HL-60 (cell line): ENCODE measurements around the gene ZBTB21.

ENCODE experiments used
- DNase-seq, 2 experiments: peaks; one replicate each; pipeline ENCODE4 v3.0.0-alpha.2; 2010 to 2020; ENCODE audit warnings: low read depth in 1 of 2, low spot score in 1 of 2
- H3K27ac ChIP-seq: fragments of 250-450 bp; sonication (Bioruptor Pico); replicated peaks from 2 replicates; pipeline ENCODE4 v1.5.1; 2020; ENCODE audit warnings: mild to moderate bottlenecking, moderate library complexity
- H3K27me3 ChIP-seq: fragments of 250-450 bp; sonication (Bioruptor Pico); 2 replicates; pipeline ENCODE4 v1.5.1; 2021; ENCODE audit warnings: mild to moderate bottlenecking, moderate library complexity; ENCODE audit not compliant: insufficient read depth, poor library complexity, severe bottlenecking
- H3K4me3 ChIP-seq: replicated peaks from 2 replicates; pipeline ENCODE4 v1.5.1; 2011; ENCODE audit warnings: mild to moderate bottlenecking, control low read depth, low read length; ENCODE audit not compliant: insufficient read depth
- GABPA ChIP-seq: IDR thresholded peaks from 2 replicates; pipeline ENCODE4 v1.6.1; 2012; ENCODE audit warnings: low read depth
- POLR2AphosphoS5 ChIP-seq: IDR thresholded peaks from 2 replicates; pipeline ENCODE4 v1.6.1; 2012; ENCODE audit warnings: low read depth
- SPI1 ChIP-seq: IDR thresholded peaks from 2 replicates; pipeline ENCODE4 v1.6.1; 2012; ENCODE audit warnings: low read depth, mild to moderate bottlenecking, borderline replicate concordance
- TF ChIP-seq, protein P1 (sequence below): IDR thresholded peaks from 2 replicates; pipeline ENCODE4 v1.6.1; 2012; ENCODE audit warnings: low read depth; ENCODE audit not compliant: insufficient replicate concordance
- TF ChIP-seq, protein P2 (sequence below): IDR thresholded peaks from one replicate; pipeline ENCODE4 v1.5.1; 2011; ENCODE audit warnings: low read length, control low read depth, inconsistent platforms; ENCODE audit not compliant: insufficient read depth

Gene ZBTB21

DNA sequence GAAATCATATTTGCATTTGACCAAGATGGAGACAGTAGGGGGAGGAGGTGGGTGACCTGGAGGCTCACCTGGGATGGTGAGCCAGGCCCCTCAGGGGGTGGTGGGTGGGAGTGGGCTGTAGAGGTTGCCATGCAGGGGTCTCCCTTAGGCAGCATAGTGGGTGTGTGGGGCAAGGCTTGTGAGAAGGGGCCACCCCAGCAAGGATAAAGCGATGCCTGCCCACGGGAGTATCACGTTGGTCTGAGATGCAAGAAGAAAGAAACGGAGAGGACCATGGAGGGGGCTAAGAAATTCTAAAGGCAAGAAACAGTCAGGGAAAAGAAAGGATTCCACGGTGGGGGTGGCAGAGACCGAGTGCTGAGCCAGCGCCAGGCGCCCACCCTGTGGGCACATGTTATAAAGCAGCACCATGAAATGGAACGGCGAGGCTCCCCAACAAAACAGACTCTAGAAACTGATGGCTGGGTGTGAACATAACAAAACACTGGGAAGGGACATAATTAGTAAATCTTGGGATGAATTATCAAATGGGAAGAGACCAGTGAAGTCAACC, 44.6 kb downstream of the ZBTB21 start:
- Histone ChIP-seq H3K27me3 (no peaks in the 10 kb centered on the region), H3K27ac (no peak overlapping the region), H3K4me3 (no peak overlapping the region)
- no peak for TF ChIP-seq POLR2AphosphoS5
- TF ChIP-seq, protein P1, sequence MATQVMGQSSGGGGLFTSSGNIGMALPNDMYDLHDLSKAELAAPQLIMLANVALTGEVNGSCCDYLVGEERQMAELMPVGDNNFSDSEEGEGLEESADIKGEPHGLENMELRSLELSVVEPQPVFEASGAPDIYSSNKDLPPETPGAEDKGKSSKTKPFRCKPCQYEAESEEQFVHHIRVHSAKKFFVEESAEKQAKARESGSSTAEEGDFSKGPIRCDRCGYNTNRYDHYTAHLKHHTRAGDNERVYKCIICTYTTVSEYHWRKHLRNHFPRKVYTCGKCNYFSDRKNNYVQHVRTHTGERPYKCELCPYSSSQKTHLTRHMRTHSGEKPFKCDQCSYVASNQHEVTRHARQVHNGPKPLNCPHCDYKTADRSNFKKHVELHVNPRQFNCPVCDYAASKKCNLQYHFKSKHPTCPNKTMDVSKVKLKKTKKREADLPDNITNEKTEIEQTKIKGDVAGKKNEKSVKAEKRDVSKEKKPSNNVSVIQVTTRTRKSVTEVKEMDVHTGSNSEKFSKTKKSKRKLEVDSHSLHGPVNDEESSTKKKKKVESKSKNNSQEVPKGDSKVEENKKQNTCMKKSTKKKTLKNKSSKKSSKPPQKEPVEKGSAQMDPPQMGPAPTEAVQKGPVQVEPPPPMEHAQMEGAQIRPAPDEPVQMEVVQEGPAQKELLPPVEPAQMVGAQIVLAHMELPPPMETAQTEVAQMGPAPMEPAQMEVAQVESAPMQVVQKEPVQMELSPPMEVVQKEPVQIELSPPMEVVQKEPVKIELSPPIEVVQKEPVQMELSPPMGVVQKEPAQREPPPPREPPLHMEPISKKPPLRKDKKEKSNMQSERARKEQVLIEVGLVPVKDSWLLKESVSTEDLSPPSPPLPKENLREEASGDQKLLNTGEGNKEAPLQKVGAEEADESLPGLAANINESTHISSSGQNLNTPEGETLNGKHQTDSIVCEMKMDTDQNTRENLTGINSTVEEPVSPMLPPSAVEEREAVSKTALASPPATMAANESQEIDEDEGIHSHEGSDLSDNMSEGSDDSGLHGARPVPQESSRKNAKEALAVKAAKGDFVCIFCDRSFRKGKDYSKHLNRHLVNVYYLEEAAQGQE, result no peak
- no peak for TF ChIP-seq SPI1
- TF ChIP-seq GABPA, result no peak
- TF ChIP-seq, protein P2, sequence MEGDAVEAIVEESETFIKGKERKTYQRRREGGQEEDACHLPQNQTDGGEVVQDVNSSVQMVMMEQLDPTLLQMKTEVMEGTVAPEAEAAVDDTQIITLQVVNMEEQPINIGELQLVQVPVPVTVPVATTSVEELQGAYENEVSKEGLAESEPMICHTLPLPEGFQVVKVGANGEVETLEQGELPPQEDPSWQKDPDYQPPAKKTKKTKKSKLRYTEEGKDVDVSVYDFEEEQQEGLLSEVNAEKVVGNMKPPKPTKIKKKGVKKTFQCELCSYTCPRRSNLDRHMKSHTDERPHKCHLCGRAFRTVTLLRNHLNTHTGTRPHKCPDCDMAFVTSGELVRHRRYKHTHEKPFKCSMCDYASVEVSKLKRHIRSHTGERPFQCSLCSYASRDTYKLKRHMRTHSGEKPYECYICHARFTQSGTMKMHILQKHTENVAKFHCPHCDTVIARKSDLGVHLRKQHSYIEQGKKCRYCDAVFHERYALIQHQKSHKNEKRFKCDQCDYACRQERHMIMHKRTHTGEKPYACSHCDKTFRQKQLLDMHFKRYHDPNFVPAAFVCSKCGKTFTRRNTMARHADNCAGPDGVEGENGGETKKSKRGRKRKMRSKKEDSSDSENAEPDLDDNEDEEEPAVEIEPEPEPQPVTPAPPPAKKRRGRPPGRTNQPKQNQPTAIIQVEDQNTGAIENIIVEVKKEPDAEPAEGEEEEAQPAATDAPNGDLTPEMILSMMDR, result no peak
- DNase-seq, result no peak

DNA sequence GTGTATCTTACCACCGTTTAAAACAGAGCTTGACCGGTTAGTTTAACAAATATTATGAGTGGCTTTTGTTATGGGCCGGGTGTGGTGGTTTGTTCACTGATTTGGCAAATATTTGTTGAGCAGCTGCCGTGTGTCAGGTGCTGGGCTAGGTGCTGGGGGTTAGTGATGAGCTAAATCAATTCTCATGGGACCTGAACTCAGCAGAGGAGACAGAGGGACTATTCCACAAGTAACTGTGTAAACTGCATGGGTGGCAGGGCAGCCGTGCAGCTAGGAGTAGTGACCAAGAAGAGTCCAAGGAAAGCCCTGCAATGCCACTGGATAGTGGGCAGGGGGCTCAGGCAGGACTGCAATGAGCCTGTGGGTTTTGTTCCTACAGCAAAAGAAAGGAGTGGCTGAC, 45.1 kb downstream of the ZBTB21 start:
- Histone ChIP-seq H3K27me3 (no peaks in the 10 kb centered on the region), H3K27ac (no peak overlapping the region), H3K4me3 (no peak overlapping the region)
- TF ChIP-seq POLR2AphosphoS5, result no peak
- TF ChIP-seq, protein P2, result no peak
- TF ChIP-seq, protein P1, result no peak
- no peak for TF ChIP-seq GABPA
- no peak for TF ChIP-seq SPI1
- no peak for DNase-seq

DNA sequence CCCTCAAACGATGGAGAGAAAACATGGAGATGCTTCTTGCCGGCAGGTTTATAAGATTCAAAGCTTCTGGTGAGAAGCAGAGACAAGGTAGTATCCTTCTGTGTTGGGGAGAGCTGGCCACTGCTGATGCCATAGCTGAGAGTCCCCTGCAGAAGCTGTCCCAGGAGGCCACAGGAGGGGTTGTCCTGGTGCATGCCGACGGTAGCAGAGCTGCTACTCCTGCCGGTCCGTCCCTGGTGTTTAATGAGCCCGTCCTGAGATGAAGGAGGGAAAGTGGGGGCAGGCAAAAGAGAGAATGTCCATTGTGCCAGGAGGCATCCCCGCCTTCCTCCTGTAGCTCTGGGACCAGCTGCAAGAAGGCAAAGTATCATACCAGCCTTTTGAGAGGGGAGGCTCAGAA, 46.0 kb downstream of the ZBTB21 start:
- DNase-seq, result no peak
- Histone ChIP-seq H3K4me3 (no peak overlapping the region), H3K27me3 (no peaks in the 10 kb centered on the region), H3K27ac (no peak overlapping the region)
- TF ChIP-seq, protein P2, result no peak
- TF ChIP-seq POLR2AphosphoS5 (no peak), SPI1 (no peak), GABPA (no peak)

DNA sequence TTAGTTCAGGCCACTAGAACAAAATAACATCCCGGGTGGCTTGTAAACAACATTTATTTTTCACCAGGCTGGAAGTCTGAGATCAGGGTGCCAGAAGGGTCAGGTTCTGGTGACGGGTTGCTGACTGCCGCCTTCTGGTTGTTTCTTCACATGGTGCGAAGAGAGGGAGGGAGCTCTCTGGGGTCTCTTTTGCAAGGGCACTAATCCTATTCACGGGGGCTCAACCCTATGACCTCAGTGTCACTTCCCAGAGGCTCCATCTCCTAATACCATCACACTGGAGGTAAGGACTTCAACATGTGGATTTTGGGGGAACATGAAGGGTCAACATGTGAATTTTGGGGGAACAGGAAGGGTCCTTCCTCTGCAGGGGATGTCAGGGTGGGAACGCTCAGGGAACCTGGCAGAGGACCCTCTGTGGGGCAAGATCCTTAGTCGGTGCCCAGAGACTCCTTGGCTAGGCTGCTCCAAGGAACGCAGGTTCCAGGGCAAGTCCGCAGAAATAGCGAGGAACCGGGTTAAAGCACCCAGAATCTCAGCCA, 47.7 kb downstream of the ZBTB21 start:
- TF ChIP-seq, protein P1, result no peak
- TF ChIP-seq, protein P2, result no peak
- no peak for TF ChIP-seq GABPA
- TF ChIP-seq POLR2AphosphoS5, result no peak
- no peak for TF ChIP-seq SPI1
- no peak for DNase-seq
- no peak overlapping the region for H3K4me3 ChIP-seq
- no peak overlapping the region for H3K27ac ChIP-seq
- H3K27me3 ChIP-seq, result no peaks in the 10 kb centered on the region
